DMS153 treated with DMSO at 0.1 percent for 48 hours (cell line): ENCODE data around the gene PNPLA1.

Experiments used
- DNase-seq: peaks from one replicate; lab custom pipeline; 2025; ENCODE audit not compliant: unreplicated experiment; lab: John Stamatoyannopoulos, UW

Gene PNPLA1, protein sequence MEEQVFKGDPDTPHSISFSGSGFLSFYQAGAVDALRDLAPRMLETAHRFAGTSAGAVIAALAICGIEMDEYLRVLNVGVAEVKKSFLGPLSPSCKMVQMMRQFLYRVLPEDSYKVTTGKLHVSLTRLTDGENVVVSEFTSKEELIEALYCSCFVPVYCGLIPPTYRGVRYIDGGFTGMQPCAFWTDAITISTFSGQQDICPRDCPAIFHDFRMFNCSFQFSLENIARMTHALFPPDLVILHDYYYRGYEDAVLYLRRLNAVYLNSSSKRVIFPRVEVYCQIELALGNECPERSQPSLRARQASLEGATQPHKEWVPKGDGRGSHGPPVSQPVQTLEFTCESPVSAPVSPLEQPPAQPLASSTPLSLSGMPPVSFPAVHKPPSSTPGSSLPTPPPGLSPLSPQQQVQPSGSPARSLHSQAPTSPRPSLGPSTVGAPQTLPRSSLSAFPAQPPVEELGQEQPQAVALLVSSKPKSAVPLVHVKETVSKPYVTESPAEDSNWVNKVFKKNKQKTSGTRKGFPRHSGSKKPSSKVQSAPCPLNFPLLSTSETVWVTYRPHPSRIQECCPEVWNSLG

DNA sequence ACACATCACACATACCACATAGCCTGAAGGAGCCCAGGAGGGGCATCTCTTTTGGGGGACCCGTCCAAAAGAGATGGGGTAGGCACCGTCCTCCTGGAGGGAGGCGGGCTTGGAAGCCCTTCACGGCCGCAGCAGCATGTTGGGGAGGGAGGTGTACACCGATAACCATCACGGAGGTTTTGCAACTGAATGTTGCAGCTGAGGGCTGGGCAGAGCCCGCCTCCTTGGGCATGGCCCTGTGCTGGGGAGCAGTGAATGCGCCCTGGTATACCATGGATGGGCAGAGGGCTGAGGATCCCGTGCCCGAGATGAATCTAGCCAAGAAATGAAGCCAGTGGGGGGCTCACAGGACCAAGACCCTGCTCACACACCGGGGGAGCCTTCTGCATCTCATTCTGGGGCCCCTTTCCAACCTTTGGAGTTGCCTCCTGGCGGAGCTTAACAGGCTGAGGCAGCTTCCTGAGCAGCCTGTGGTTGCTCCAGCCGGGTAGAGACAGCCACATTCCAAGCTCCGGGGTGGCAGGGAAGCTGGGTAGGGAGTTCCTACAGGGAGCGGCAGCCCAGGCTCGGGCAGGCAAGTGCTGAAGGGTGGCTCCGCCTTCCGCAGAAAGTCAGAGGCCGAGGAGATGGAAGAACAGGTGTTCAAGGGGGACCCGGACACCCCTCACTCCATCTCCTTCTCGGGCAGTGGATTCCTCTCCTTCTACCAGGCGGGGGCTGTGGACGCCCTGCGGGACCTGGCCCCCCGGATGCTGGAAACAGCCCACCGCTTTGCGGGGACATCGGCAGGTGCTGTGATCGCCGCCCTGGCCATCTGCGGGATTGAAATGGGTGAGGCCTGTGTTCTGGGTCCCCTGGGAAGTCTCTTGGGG, at the start of gene PNPLA1:
PNPLA1 (plus strand) TSS at position 227 of the 872 bp plus-strand sequence; CDS start at position 627, 400 bp downstream.
- no peak for DNase-seq

DNA sequence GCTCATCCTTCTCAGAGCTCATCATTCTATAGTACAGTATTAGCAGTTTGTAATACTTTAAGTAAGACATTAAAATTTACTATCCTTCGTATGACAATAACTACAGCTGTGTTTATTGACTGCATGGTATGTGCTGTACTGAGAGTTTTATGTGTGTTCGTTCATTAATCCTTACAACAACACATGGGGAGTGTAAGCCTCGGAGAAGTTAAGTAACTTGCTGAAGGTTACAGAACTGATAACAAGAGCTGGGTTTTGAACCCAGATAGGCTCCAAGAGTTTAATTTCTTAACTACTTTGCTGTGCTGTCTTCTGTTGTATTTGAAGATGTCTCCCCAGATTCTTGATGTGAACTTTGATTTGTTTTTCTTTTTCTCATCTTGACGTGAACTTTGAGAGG, 49.6 kb upstream of the PNPLA1 start:
- DNase-seq, result no peak

DNA sequence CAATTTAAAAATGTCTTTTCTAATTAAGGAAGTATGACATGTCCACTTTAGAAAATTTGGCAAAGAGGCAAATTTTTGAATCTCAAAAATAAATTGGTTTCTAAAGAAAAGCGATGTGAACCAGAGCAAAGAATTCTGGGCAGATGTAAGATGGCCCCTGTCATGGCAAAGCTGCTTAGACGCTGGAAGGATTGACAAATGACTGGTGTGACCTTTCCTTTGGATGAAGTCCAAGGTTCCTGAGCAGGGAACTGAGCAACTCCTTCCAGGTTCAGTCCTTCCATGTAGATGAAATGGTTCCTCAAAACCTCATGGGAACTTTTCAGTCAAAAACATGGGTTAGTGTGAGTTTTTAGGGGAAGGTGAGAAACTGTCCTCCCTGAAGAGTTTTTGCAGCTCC, 48.2 kb upstream of the PNPLA1 start:
- no peak for DNase-seq

DNA sequence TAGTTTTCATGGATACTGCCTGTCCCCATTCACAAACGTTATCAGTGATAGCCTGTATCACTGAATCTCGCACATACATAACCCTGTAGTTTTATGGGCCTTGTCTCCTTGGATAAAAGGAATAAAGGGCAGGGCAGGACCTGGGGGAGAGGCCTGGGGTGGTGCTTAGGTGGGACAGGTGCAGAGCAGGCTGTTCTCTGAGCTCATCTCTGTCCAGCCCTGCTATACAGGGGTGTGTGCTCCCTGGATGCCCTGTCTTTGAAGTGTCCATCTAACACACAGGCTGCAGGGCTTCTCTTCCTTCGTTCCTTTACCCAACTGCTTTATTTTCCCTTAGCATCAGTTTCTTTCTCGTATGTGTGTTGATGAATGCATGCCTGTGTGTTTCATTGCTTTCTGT, 46.9 kb upstream of the PNPLA1 start:
- no peak for DNase-seq

DNA sequence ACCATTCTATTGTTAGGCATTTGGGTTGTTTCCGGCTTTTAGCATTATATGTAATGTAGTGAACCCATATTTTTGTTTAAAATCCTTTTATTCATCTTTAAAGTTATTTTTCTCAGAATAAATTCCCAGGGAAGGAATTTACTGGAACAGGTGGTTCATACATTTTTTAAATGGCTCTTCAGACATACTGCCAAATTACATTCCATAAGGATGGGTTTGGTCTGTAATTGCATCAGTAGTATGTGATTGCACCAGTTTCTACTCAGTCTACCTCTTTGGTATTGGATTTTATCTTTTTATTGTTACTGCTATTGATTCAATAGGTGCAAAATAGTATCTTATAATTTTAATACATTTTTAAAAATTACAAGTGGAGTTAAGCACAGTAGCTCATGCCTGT, 46.2 kb upstream of the PNPLA1 start:
- DNase-seq, result no peak

DNA sequence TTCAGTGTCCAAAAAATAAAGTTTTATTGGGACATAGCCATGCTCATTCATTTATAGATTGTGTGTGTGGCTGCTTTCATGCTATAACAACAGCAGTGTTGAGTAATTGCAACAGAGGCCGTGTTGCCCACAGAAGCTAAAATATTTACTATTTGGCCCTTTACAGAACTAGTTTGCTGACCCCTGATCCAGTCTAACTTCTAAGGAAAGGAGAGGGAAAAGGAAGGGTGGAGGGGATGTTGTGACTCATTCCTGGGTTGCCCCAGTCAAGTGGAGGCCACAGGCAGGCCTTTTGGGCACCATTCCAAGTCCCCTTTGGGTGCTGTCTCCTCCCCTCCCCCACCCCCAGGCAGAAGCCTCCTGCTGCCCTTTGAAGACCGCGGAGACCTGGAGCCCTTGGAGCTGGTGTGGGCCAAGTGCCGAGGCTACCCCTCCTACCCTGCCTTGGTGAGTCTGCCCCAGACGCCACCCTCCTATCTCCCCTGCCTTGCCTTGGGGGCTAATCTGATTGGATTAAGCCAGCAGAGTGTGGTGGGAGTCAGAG, 44.9 kb upstream of the PNPLA1 start:
- DNase-seq, result no peak

DNA sequence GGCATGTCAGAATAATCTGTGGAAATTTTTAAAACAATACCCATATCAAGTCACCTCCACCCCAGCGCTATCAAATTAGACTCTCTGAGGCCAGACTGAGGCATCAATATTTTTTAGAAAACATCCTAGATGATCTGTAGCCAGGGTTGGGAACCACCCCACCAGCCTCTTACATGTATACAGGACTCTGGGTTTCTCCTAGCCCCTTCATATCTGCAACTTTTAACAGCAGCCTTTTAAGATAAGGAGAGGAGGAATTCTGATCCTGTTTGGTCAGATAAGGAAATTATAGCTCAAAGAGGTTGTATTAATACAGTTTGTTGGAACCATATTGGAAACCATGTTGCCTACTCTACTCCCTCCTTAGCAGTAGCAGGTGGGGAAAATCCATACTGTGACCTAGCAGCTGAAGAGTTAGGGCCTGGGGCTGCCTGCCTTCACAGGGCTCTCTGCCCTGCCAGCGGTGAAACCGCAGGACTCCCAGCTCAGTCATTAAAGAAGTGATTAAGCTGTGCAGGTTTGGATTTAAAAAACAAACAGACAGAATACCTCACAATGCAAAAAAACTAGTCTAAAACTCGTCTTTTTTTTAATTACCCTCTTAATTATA, 43.3 kb upstream of the PNPLA1 start:
- DNase-seq, result no peak

DNA sequence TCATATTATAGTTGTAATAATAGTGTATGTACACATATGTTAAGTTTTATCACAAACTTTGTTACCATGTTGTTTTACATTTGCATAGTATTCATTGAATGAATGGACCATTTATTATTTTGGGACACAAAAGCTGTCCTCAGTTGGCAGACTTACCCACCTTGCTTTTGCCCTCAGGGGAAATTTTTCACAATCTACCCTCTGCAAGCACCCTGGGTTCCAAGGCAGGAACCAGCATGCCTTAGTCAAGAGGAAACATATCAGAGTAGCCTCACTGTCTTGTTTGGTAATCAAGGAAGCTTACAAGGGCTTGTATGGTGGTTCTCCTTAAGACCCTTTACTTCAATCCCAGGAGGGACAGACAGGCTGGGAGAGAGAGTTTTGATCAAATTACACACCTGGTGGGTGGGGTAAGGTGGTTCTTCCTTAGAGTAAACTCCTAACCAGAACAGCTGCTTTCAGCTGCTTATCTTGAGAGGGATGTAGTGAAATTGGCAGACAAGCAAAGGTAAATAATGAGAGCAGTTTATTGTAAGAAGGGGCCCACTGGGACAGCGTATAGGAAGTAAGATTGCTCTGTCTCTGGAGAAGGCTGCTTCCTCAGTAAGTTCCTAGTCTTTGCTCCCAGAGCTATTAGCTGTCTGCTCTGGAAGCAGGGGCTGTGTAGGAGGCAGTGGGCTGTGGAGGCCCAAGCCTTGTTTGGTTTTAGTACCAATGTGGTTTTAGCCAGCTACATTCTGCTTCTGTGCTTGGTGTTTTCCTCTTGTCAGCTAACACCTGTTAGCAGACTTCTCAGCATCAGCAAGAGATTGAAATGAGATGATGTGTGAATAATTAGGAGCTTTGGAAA, 42.3 kb upstream of the PNPLA1 start:
- no peak for DNase-seq

DNA sequence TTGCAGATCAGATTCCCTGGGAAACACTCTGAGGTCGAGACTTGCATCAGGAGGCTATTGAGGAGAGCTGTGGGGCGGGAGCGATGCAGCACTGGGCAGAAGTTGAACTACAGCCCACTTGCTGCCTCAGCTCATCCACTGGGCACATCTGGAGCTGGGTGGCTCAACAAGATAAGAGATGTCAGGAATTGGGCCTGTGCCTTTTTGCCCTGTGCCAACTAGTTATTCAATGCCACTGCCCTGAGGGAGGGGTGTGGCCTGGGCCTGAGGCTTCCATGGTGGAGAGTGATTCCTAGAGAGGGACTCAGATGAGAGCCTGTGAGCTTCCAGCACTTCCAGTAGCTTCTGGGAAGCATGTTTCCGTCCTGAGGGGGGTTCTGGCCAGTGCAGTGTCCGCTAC, 40.6 kb upstream of the PNPLA1 start:
- DNase-seq, result no peak

DNA sequence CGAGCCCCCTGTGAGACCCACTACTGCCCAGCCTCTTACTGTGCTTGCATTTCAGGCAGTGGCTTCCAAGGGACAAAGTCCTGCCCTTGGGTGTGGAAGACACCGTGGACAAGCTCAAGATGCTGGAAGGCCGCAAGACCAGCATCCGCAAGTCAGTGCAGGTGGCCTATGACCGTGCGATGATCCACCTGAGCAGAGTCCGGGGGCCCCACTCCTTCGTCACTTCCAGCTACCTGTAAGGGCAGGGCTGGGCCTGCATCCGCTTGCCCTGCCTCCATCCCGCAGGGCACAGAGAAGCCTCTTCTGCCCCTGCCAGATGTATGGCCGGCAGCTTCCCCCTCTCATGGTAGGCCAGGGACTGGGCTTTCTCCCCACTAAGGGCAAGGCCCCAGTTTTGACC, 39.5 kb upstream of the PNPLA1 start:
- DNase-seq, result no peak

DNA sequence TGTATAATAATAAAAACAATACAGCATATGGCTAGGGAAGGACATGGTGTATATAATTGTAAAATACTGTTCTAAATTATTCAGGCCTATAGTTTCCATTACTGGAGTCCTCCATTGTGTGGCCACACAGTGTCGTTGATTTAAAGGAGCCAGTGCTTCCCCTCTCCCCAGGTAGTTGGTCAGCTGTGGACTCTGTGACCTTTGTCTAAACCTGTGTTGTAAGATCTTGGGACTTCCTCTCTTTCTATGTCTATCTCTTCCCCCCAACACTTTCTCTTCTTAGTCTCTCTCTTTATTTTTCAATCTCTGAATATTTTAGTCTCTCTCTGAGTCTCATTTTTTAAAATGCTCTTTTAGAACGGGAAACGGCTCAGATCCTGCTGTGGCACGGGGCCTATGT, 37.7 kb upstream of the PNPLA1 start:
- no peak for DNase-seq

DNA sequence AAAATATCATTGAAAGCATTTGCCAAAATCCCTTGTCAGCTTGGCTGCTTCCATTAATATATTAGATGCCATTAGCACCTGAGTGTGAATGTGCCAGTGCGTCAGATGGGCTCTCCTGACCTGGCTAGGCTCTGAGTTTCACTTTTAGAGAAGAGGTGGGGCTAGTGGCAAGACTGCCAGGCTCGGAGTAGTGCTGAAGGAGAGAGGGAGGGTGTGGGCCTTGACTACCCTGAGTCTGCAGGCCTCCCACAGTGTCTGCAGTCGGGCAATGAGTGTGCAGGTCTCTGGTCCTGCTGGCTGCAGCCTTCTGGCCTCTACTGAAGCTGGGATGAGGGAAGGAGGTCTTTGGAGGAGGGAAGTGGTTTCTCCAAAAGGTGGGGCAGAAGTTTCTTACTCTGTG, 34.6 kb upstream of the PNPLA1 start:
- no peak for DNase-seq

DNA sequence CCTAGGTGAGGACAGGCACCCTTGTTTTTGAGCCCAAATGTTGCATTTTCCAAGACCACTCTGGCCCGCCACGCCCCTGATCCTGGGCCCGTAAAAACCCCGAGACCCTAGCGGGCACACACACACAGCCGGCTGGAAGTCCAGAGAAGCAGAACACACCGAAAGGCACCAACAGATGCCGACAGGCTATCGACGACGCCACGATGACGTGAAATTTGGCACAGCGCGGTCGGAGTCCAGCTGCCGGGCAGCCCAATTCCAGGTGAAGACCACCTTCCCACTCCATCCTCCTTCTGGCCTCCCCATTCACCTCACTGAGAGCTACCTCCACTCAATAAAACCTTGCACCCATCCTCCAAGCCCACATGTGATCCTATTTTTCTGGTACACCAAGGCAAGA, 34.0 kb upstream of the PNPLA1 start:
- DNase-seq, result no peak

DNA sequence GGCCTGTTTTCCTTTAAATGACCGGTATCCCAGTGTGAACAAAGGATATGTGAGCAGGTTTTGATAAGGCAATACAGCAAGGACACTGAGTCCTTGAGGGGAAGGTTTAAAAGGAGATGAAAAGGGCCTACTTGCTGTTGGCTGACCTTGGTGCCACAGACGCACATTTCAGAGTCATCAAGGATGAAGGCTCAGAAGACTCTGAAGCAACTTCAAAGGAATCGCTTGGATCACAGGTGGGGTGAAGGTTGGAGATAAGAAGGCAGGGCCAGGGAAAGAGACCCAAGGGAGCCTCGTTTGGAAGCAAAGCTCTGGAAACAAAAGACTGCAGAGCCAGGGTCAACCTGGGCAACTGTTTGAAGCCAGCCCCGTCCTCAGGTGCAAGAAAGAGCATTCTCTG, 30.1 kb upstream of the PNPLA1 start:
- DNase-seq, result no peak

DNA sequence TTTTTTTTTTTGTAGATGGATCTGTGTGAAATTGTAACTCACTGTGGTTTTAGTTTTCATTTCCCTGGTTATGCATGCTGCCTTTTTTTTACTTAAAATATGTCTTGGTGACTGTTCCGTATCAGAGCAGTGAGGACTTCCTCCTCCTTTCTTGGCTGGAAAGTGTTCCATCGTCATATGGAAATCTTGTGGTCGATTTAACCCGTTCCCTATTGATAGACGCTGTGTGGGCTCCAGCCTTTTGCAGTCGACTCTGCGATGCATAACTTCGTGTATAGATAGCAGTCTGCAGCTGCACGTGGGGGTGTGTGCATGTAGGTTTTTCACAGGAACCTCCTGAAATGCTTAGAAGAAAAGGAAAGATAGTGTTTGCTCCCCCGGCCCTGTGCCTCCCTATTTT, 28.1 kb upstream of the PNPLA1 start:
- DNase-seq, result no peak

DNA sequence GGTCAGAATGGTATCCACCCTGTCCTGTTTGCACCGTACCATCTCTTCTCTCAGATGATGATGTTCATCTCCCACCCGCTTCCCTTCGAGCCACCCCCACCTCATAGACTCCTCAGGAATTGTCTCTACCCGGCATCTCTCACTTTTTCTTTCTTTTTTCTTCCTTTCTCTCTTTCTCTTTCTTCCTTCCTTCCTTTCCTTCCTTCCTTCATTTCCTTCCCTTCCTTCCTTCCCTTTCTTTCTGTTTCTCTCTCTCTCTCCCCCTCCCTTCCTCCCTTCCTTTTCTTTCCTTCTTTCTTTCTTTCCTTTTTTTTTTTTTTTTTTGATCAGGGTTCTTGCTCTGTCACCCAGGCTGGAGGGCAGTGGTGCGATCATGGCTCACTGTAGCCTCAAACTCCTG, 27.7 kb upstream of the PNPLA1 start:
- no peak for DNase-seq

DNA sequence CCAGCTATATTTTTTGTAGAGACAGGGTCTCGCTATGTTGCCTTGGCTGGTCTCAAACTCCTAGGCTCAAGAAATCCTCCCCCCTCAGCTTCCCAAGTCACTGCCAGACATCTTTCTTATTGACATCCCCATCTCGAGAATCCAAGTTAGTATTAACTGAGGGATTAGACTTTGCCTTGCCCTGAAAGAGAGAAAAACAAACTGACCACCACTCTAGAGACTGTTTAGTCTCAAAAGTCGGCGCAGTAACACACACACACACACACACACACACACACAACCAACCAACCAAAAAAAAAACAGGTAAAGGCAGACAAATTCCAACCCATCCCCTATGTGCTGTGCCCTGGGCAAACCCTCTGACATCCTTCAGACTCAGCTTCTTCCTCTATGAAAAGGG, 27.2 kb upstream of the PNPLA1 start:
- DNase-seq, result no peak

DNA sequence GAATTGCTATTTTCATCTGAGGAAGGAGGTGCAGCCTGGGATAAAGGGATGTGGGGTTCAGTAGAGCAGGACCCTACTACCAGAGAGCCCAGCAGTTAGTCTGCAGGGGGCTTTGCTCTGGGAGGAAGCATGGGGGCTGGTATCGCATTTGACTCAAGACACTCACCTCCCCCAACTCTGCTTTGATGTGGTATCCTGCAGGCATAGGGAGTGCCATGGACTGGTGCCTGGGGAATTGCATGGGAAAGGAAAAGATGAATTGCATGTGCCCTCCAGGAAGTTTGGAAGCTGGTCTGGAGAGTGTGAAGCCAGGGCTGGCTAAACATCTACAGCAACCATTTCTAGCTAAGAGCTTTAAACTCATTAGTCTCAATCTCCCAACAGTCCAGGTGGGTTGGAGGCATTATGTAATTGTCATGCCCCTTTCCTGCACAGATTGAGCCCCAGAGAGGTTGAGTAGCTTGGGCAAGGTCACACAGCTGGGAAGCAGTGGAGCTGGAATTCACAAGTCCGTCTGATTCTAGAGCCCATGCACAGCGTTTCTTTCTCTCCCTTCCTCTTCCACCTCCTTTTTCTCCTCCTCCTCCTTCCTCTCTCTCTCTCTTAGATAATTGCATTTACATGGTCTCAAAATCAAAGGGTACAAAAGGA, 26.2 kb upstream of the PNPLA1 start:
- no peak for DNase-seq

DNA sequence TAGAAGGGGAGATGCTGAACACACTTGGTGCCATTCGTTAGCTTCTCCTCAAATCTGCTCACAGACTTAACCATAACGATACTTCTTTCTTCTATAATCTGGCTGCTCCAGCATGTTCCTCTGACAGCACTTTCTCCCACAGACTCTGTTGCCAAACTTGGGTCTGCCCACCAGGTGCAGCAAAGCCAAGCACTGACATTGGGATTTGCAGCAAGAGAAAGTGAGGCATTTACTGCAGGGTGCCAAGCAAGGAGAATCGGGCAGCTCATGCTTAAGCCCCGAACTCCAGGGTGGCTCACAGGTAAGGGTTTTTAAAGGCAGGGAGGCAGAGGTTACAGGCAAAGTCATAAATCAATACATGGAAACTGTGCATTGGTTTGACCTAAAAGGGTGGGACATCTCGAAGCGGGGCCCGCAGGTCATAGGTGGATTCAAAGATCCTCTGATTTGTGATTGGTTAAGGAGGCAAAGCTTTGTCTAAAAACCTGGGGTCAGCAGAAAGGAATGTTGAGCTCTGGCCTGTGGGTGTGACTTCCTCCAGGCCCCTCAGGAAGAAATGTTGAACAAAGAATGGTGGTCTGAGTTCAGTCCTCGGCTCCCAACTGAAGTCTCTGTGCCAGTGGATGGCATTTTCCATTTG, 25.1 kb upstream of the PNPLA1 start:
- no peak for DNase-seq
